Endothelial cell of umbilical vein (primary cell): ENCODE measurements around the gene CHMP2B.

Source experiments
- EZH2 ChIP-seq: IDR thresholded peaks from 2 replicates; pipeline ENCODE4 v1.6.1; 2012; ENCODE audit warnings: borderline replicate concordance, low read depth, mild to moderate bottlenecking, moderate library complexity, low read length, inconsistent platforms; ENCODE audit not compliant: severe bottlenecking
- FOS ChIP-seq: IDR thresholded peaks from 2 replicates; pipeline ENCODE4 v1.6.1; 2011; ENCODE audit warnings: mild to moderate bottlenecking, low read length, moderate library complexity, borderline replicate concordance; ENCODE audit not compliant: insufficient read depth
- GATA2 ChIP-seq: IDR thresholded peaks from 2 replicates; pipeline ENCODE4 v1.7.0; 2011; ENCODE audit warnings: low read depth, mild to moderate bottlenecking, moderate library complexity, mixed read lengths, low read length; ENCODE audit not compliant: insufficient read length, insufficient read depth
- JUN ChIP-seq: IDR thresholded peaks from 2 replicates; pipeline ENCODE4 v1.6.1; 2011; ENCODE audit warnings: borderline replicate concordance, low read depth; ENCODE audit not compliant: insufficient read length, insufficient read depth
- MAX ChIP-seq: IDR thresholded peaks from 2 replicates; pipeline ENCODE4 v1.6.1; 2011; ENCODE audit not compliant: insufficient read depth, insufficient read length
- MYC ChIP-seq: IDR thresholded peaks from one replicate; pipeline ENCODE4 v1.6.1; 2011; ENCODE audit warnings: mild to moderate bottlenecking, low read depth, low read length
- POLR2A ChIP-seq: IDR thresholded peaks from 2 replicates; pipeline ENCODE4 v1.6.1; 2012; ENCODE audit warnings: low read depth, mild to moderate bottlenecking, control low read depth, low read length
- POLR2AphosphoS5 ChIP-seq: IDR thresholded peaks from 2 replicates; pipeline ENCODE4 v1.6.1; 2012; ENCODE audit warnings: low read depth, mild to moderate bottlenecking, control low read depth, low read length, moderate library complexity; ENCODE audit not compliant: insufficient read depth
- TF ChIP-seq, protein P1 (sequence below), 2 donors: IDR thresholded peaks; 1 replicate in 1 of 2; 2 replicates in 1 of 2; pipeline ENCODE4 v1.5.1; 2011; ENCODE audit warnings: low read length in 2 of 2, mild to moderate bottlenecking in 2 of 2, moderate library complexity in 2 of 2, control low read depth in 1 of 2, inconsistent platforms in 1 of 2, low read depth in 1 of 2; ENCODE audit not compliant: insufficient read depth in 1 of 2; ENCODE audit errors: extremely low read depth in 1 of 2

DNA sequence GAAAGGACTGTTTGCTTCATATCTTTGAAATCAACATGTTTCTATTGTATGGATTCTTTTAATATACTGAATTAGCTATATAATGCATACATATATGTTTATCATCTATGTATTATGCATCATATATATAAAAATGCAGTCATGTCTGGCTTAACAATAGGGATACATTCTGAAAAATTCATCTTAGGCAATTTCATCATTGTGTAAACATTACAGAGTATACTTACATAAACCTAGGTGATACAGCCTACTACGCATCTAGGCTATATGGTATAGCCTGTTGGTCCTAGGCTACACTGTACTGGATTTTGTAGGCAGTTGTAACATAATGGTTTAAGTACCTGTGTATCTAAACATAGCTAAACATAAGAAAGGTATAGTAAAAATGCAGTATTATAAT lies 21.7 kb downstream of the CHMP2B start:
- TF ChIP-seq GATA2, result no peak
- no peak for TF ChIP-seq POLR2A
- no peak for TF ChIP-seq EZH2
- TF ChIP-seq, protein P1, sequence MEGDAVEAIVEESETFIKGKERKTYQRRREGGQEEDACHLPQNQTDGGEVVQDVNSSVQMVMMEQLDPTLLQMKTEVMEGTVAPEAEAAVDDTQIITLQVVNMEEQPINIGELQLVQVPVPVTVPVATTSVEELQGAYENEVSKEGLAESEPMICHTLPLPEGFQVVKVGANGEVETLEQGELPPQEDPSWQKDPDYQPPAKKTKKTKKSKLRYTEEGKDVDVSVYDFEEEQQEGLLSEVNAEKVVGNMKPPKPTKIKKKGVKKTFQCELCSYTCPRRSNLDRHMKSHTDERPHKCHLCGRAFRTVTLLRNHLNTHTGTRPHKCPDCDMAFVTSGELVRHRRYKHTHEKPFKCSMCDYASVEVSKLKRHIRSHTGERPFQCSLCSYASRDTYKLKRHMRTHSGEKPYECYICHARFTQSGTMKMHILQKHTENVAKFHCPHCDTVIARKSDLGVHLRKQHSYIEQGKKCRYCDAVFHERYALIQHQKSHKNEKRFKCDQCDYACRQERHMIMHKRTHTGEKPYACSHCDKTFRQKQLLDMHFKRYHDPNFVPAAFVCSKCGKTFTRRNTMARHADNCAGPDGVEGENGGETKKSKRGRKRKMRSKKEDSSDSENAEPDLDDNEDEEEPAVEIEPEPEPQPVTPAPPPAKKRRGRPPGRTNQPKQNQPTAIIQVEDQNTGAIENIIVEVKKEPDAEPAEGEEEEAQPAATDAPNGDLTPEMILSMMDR (IDR thresholded peaks at IDR 0.05; ENCODE audit: extremely low read depth in 1 of 2, insufficient read depth in 1 of 2, low read depth in 1 of 2, low read length in 2 of 2), result no peak
- no peak for TF ChIP-seq POLR2AphosphoS5
- no peak for TF ChIP-seq MYC
- no peak for TF ChIP-seq MAX
- TF ChIP-seq FOS, result no peak
- TF ChIP-seq JUN, result no peak
